Measurements from ENCODE around the gene BSPRY.
"Not testable (repeated sequence)": the region's sequence is repeated elsewhere in the genome, so short reads cannot be mapped to it uniquely, and the experiment has no call there.

BSPRY gene

GRCh38 chr9:113341712-113342410 is 7.5 kb upstream of the BSPRY start:
- no peak for DNase-seq

DNA sequence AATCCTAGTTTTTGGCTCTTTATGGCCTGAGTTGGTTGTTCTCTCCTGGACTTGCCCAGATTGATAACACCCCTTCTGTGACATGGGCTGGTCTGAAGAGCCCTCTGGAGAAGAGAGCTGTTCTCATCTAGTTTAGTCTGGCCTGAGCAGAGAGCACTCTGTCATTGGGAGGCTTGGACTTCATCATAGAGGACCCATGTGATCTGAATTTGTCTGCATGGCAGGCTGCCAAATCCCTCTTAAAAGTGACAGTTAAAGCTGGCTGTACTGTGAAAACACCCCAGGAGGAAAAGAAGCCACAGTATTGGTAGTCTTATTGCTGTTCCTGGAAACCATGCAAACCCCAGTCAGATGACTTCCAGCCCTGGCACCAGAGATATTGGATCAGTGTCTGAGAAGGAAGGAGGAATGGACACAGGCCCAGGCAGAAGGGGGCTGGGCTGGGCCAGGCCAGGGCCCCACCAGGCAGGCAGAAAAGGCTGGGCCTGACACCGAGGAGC is 5.6 kb upstream of the BSPRY start:
- peak; percentile 81 to 92 for DNase-seq

DNA sequence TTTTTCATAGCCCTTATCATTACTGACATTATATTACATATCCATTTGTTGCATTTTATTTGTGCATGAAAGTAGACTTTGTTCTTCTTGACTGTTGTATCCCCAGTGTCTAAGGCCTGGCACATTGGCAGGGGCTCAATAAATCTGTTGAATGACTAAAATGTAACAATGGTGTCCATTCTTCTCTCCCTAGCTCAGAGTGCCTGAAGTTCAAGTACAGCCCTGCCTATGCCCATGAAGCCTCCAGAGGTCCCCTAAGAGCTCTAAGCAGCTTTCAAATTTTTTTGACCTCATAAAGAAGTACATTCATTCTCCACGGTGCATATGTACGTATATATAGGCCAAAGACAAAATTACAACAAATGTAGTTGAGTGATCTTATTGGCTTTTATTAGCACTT is 4.2 kb upstream of the BSPRY start:
- DNase-seq: peak in 1 of 2 donors; percentile 38

DNA sequence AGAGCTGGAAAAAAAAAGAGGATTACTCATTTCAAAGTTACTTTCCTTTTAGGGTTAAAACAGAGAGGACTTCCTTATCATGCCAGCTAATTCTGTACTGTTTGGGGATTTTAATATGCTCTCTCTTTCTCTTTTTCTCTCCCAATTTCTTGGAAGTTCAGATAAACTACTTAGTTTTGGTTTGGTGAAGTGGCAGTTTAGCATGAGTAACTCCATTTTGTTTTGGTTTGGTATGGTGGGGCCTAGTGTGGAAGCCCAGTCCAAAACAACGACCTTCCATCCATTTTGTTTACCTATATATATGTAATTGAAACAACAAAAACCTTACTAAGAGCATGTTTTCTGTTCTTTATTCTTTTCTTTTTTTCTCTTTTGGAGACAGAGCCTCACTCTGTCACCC is 3.7 kb upstream of the BSPRY start:
- no peak for DNase-seq

DNA sequence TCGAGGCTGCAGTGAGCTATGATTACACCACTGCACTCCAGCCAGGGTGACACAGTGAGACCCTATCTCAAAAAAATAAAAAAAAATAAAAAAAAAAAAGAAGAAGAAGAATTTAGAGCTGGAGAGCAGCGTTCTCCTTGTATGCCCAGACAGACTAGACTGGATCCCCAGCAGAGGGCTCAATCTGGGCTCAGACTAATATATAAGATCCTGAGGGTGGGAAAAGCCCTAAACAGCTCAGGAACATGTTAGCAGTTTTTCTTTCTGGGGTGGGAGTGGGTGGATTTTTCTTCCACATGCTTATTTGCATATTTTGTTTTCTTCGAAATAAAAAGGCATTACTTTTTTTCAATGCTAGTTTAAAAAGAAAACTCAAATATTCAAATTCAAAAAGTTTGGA is 904 bp upstream of the BSPRY start:
- DNase-seq: no peak

DNA sequence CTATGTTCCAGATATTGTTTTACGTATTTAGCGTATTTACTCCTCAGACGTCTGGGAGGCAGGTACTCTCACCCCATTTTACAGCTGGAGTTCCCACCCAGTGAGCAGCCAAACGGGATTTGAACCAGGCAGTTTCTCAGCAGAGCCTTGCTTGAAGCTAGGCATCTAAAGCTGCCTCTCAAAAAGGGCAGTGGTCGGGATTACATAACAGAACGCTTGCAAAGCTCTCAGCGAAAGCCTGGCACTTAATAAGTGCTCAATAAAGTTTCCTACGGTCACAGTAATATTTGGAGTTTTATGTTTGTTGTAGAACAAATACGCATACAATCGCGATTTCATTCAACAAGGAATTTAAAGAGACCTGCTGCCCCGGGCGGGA is 286 bp upstream of the BSPRY start:
- no peak for DNase-seq

DNA sequence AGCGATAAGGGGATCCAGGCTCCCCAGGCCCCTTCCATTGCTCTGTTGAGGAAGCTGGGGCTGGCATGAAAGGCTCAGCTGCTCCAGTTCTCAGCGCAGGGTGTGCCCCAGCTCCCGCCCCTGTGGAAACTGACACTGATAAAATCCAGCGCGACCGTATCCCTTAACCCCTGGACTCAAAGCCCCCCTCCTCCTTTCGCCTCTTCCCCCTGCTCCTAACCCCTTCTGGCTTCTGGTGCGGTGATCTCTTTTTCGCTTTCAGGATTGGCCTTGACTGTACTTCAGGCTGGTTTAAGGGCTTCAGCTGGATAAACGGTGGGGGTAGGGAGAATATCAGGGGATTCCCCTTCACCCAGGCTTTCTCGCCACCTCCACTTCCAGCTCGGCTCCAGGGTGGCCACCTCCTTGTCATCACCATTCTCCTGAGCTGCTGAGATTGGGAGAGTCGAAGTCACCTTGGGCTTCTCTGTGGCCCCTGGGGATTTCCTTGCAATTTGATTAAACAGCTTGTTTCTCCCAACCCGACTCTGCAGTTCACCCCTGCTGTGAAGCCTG is 843 bp downstream of the BSPRY start:
- DNase-seq: no peak

- DNase-seq: no peak
Measured at GRCh38 chr9:113350937-113351336, 1.6 kb downstream of the BSPRY start.

GRCh38 chr9:113352006-113352405 is 2.7 kb downstream of the BSPRY start:
- DNase-seq: no peak

GRCh38 chr9:113352411-113352810 is 3.1 kb downstream of the BSPRY start:
- no peak for DNase-seq

DNA sequence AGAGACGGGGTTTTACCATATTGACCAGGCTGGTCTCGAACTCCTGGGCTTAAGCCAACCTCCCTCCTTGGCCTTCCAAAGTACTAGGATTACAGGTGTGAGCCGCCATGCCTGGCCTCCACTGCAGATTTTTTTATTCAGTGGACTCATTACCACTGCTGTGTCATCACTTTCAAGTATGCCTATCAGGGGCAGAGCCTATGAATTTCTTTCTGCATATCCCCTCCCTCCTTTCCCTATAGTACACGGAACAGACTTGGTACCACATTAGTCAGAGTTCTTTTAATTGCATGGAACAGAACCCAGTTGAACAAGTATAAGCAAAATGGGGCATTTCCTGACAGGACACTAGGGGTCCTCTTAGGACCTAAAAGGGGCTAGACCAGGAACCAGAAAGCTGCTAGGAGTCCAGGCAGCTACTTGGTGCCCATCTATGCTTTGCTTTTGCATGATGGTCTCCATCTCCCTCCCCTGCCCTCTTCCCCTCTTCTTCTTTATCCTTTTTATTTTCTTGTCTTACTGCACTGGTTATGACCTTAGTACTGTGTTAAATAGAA is 5.8 kb downstream of the BSPRY start:
- no peak for DNase-seq

- no peak for DNase-seq
Measured at GRCh38 chr9:113356686-113357292, 7.4 kb downstream of the BSPRY start.

DNA sequence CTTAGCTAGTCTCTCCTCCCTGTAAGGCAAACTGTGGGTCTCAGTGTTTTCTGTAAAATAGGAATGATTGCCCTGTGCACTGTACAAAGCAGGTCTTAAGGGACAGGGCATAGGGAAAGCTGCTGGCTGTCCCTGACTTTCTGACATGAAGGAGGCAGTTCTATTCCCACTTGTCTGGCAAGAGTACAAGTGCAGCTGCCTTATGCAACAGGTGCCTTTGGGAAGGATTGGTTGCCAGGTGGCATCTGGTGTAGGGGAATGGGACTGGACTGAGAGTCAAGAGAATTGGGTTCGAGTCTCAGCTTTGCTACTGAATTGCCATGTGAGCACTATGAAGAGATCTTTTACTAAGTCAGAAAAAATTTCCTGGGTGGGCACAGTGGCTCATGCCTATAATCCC is 10.0 kb downstream of the BSPRY start:
- no peak for DNase-seq

DNA sequence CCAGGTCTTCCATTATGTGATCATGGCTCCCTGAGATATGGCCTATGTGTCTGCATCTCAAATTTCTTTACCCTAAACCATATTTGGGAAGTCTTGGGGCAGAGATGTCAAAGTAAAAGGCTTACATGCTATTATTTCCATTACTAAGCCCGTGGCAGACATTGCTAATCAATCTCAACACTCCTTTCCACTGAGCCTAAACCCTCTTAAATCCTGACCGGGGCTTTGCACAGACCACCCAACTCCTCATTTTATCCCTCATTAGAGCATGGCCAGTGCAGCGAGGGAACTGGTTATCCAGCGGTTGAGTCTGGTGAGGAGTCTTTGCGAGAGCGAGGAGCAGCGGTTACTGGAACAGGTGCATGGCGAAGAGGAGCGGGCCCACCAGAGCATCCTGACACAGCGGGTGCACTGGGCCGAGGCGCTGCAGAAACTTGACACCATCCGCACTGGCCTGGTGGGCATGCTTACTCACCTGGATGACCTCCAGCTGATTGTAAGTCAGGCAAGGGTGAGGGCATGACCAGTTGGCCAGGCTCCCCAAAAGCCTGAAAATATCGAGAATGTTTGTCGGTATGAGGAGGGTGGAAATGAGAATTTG is 11.0 kb downstream of the BSPRY start:
- no peak for DNase-seq

DNA sequence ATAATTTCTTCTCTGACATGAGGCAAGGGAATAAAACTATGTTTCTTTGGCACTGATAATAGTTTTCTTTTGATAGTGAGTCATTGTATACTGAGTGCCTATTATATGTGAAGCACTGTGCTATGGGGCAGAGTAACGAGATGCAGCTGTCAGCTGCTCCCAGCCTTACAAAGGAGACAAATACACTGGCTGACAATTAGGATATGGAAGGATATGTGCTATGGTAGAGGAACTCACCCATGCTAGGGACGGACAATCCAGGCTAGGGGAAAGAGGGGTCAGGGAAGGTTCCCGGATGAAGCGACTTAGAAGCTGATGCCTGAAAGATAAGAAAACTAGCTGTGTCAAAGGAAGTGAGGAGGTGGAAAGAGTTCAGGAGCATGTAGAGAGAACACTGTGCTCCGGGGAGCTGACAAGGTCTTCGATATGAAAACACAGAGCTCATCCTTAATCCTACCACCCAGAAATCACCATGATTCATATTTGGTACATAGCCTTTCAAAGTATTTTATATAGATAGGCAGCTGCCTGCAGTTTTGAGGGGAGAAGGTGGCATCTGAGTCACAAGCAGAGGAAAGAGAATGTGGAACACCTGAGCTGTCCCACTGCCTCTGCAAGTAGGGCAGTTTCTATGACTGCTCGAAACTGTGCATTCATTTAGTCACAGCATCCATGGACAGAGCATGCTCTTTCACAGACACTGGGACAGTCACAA is 12.1 kb downstream of the BSPRY start:
- DNase-seq: no peak

DNA sequence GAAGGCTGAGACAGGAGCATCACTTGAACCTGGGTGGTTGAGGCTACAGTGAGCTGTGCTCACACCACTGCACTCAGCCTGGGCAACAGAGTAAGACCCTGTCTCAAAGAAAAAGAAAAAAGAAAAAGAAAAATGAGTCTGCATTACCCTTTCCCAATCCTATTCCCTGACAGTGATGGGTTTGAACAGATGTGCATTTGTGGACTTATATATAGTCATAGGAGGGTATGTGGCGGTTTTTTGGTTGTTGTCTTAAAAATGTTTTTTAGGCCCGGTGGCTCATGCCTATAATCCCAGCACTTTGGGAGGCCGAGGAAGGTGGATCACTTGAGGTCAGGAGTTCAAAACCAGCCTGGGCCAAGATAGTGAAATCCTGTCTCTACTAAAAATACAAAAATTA is 14.0 kb downstream of the BSPRY start:
- DNase-seq: no peak

DNA sequence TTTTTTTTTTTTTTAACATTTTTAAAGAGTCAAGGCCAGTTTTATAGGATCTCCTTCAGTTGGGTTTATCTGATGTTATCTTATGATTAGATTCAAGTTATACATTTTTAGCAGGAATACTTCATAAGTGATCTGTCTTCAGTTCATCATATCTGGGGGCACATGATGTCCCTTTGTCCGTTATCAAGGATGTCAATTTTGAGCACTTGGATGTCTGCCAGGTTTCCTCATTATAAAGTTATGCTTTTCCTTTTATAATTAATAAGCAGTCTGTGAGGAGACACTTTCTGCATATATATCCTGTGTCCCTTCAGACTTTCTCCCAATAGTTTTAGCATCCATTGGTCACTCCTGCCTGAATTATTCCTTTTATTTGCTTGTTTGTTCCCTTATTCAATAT is 15.6 kb downstream of the BSPRY start:
- DNase-seq: no peak

DNA sequence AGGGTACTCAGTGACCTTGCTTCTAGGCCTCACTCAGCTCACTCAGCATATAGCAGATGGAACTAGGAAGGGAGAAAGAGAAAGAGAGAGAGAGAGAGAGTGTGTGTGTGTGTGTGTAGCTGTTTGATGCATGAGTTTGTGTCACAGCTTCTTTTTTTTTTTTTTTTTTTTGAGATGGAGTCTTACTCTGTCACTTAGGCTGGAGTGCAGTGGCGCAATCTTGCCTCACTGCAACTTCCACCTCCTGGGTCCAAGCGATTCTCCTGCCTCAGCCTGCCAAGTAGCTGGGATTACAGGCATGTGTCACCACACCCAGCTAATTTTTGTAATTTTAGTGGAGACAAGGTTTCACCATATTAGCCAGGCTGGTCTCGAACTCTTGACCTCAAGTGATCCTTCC is 16.3 kb downstream of the BSPRY start:
- not testable (repeated sequence) for DNase-seq

DNA sequence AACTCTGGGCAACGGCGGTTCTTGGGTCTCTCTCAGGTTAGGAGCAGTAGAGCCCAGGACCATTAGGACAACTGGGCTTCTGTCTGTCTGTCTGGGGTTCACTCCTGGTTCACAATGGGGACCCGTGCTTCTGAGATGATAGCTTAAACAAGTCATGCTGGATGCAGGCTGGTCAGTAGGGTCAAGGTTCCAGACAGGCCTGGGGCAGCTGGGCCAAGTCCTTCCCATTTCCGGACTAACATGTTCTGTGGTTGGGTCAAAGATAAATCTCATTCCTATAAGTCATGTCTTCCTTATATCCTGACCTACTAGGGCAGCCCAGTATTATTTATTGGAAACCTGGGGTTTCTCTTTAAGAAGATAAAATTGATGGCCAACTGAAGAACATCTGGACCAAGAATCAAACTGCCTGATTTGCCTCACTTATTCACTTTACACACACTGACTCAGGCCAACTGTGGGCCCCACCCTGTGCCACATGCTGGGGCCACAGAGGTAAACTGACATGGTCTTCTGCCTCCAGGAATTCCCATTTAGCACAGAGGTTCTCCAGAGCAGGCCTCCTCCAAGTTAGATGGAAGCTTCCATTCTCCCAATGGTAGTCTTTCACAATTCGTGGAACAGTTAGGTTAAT is 19.1 kb downstream of the BSPRY start:
- no peak for DNase-seq

DNA sequence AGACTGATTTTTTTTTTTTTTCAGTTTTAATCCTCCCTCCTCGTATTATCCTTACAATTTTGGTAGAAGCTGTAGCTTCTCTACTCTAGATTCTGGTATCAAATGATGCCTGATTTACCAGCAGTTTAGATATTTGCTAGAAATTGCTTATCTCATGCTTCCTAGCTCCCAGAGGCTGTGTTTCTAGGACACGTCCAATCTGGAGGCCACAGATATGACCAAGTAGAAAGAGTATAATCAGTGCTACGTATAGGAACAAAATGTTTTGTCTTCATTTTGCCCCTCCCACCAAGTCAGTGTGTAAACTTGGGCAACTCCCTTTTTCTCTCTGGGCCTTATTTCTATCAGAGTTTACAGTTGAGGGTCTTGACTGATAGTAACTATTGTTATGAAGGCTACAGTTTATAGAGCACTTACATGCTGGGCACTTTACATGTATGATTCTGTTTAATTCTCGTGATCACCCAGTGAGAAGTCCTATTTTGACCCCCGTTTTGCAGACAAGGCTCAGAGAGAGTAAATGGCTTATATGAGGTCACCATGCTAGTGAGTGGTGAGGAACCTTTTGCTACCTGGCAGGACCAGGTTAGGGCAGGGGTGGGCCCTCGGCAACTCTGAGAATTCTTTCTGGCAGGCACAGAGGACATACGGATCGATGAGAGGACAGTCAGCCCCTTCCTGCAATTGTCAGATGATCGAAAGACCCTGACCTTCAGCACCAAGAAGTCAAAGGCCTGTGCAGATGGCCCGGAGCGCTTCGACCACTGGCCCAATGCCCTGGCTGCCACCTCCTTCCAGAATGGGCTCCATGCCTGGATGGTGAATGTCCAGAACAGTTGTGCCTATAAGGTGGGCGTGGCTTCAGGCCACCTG is 19.9 kb downstream of the BSPRY start:
- no peak for DNase-seq

- no peak for DNase-seq
Measured at GRCh38 chr9:113369855-113370140, 20.5 kb downstream of the BSPRY start.
